ENCODE data around the gene NEIL1.

The NEIL1 gene

GRCh38 chr15:75364881-75365280 lies 18.0 kb downstream of the NEIL1 start:
- WGBS, result 94% methylated on average over 6 of the region's 6 CpGs
- Histone ChIP-seq H2BK120ac (ENCODE audit: low read depth, low read length) (no peak overlapping the region), H3K23ac (ENCODE audit: low read length in 2 of 2) (no peak overlapping the region), H3K36me3 (ENCODE audit: control insufficient read depth in 1 of 2, insufficient read depth in 2 of 2, low read depth in 1 of 2, low read length in 2 of 2) (peaks cover 65 to 68% of the 10 kb centered on the region in 2 experiments), H2AK5ac (ENCODE audit: low read length, severe bottlenecking) (no peak overlapping the region), H2AFZ (ENCODE audit: low read depth, low read length) (no peak overlapping the region), H3K27me3 (ENCODE audit: control insufficient read depth in 1 of 2, insufficient read depth in 1 of 2, low read length in 2 of 2) (no peaks in the 10 kb centered on the region), H2BK15ac (ENCODE audit: low read depth, poor library complexity, severe bottlenecking) (no peak overlapping the region), H3K4me1 (ENCODE audit: control insufficient read depth, insufficient read depth, low read depth, low read length) (peaks cover 15% of the 10 kb centered on the region), H3K14ac (ENCODE audit: low read length in 2 of 2) (no peak overlapping the region), H3K4me2 (ENCODE audit: low read length, poor library complexity, severe bottlenecking) (no peak overlapping the region), H3K9ac (ENCODE audit: low read length) (no peak overlapping the region), H2BK5ac (ENCODE audit: low read depth, low read length, poor library complexity, severe bottlenecking) (no peak overlapping the region), H4K91ac (ENCODE audit: low read length) (no peak overlapping the region), H3K18ac (ENCODE audit: low read depth in 1 of 2, low read length in 2 of 2) (no peak overlapping the region), H3K27ac (ENCODE audit: low read length, poor library complexity, severe bottlenecking) (no peak overlapping the region), H3K4me3 (ENCODE audit: insufficient read depth in 1 of 2, low read depth in 1 of 2, low read length in 2 of 2) (no peak overlapping the region), H3K4ac (ENCODE audit: low read depth in 1 of 2, low read length in 2 of 2) (no peak overlapping the region), H2BK12ac (ENCODE audit: low read length in 2 of 2) (no peak overlapping the region), H4K8ac (ENCODE audit: low read length) (no peak overlapping the region), H3K9me3 (ENCODE audit: control insufficient read depth, low read length) (no peaks in the 10 kb centered on the region), H3K79me1 (replicated peaks; ENCODE audit: low read length, poor library complexity, severe bottlenecking) (peaks cover 39% of the 10 kb centered on the region)
- no peak for DNase-seq

- no peak overlapping the region for H3K23ac ChIP-seq (ENCODE audit: low read length in 2 of 2)
- peaks cover 54 to 65% of the 10 kb centered on the region in 2 experiments for H3K36me3 ChIP-seq (ENCODE audit: control insufficient read depth in 1 of 2, insufficient read depth in 2 of 2, low read depth in 1 of 2, low read length in 2 of 2)
- H4K91ac ChIP-seq (ENCODE audit: low read length), result no peak overlapping the region
- no peak overlapping the region for H2AFZ ChIP-seq (ENCODE audit: low read depth, low read length)
- H3K4me3 ChIP-seq (ENCODE audit: insufficient read depth in 1 of 2, low read depth in 1 of 2, low read length in 2 of 2), result no peak overlapping the region
- no peaks in the 10 kb centered on the region for H3K9me3 ChIP-seq (ENCODE audit: control insufficient read depth, low read length)
- H2BK5ac ChIP-seq (ENCODE audit: low read depth, low read length, poor library complexity, severe bottlenecking), result no peak overlapping the region
- no peak overlapping the region for H3K14ac ChIP-seq (ENCODE audit: low read length in 2 of 2)
- no peak overlapping the region for H3K27ac ChIP-seq (ENCODE audit: low read length, poor library complexity, severe bottlenecking)
- H3K4ac ChIP-seq (ENCODE audit: low read depth in 1 of 2, low read length in 2 of 2), result no peak overlapping the region
- peaks cover 16% of the 10 kb centered on the region for H3K4me1 ChIP-seq (ENCODE audit: control insufficient read depth, insufficient read depth, low read depth, low read length)
- WGBS, result 100% methylated on average over 3 of the region's 3 CpGs
- H3K4me2 ChIP-seq (ENCODE audit: low read length, poor library complexity, severe bottlenecking), result no peak overlapping the region
- H3K79me1 ChIP-seq (replicated peaks; ENCODE audit: low read length, poor library complexity, severe bottlenecking), result peaks cover 40% of the 10 kb centered on the region
- no peak overlapping the region for H2AK5ac ChIP-seq (ENCODE audit: low read length, severe bottlenecking)
- no peak overlapping the region for H2BK15ac ChIP-seq (ENCODE audit: low read depth, poor library complexity, severe bottlenecking)
- H2BK12ac ChIP-seq (ENCODE audit: low read length in 2 of 2), result no peak overlapping the region
- H3K18ac ChIP-seq (ENCODE audit: low read depth in 1 of 2, low read length in 2 of 2), result no peak overlapping the region
- no peaks in the 10 kb centered on the region for H3K27me3 ChIP-seq (ENCODE audit: control insufficient read depth in 1 of 2, insufficient read depth in 1 of 2, low read length in 2 of 2)
- H4K8ac ChIP-seq (ENCODE audit: low read length), result no peak overlapping the region
- DNase-seq, result no peak
- H3K9ac ChIP-seq (ENCODE audit: low read length), result no peak overlapping the region
- H2BK120ac ChIP-seq (ENCODE audit: low read depth, low read length), result no peak overlapping the region
These were observed 19.3 kb downstream of the NEIL1 start for GRCh38 chr15:75366163-75366562.

- peaks cover 54 to 65% of the 10 kb centered on the region in 2 experiments for H3K36me3 ChIP-seq (ENCODE audit: control insufficient read depth in 1 of 2, insufficient read depth in 2 of 2, low read depth in 1 of 2, low read length in 2 of 2)
- H3K4ac ChIP-seq (ENCODE audit: low read depth in 1 of 2, low read length in 2 of 2), result no peak overlapping the region
- H3K4me1 ChIP-seq (ENCODE audit: control insufficient read depth, insufficient read depth, low read depth, low read length), result peaks cover 19% of the 10 kb centered on the region
- no peaks in the 10 kb centered on the region for H3K27me3 ChIP-seq (ENCODE audit: control insufficient read depth in 1 of 2, insufficient read depth in 1 of 2, low read length in 2 of 2)
- H3K18ac ChIP-seq (ENCODE audit: low read depth in 1 of 2, low read length in 2 of 2), result no peak overlapping the region
- no peak overlapping the region for H4K8ac ChIP-seq (ENCODE audit: low read length)
- H4K91ac ChIP-seq (ENCODE audit: low read length), result no peak overlapping the region
- H3K79me1 ChIP-seq (replicated peaks; ENCODE audit: low read length, poor library complexity, severe bottlenecking), result peaks cover 44% of the 10 kb centered on the region
- H3K4me2 ChIP-seq (ENCODE audit: low read length, poor library complexity, severe bottlenecking), result no peak overlapping the region
- H2BK15ac ChIP-seq (ENCODE audit: low read depth, poor library complexity, severe bottlenecking), result no peak overlapping the region
- no peak overlapping the region for H2AFZ ChIP-seq (ENCODE audit: low read depth, low read length)
- no peaks in the 10 kb centered on the region for H3K9me3 ChIP-seq (ENCODE audit: control insufficient read depth, low read length)
- no peak overlapping the region for H2BK12ac ChIP-seq (ENCODE audit: low read length in 2 of 2)
- no peak overlapping the region for H3K23ac ChIP-seq (ENCODE audit: low read length in 2 of 2)
- H3K4me3 ChIP-seq (ENCODE audit: insufficient read depth in 1 of 2, low read depth in 1 of 2, low read length in 2 of 2), result peak overlapping the region in 1 of 2 experiments; percentile 78
- DNase-seq, result no peak
- no peak overlapping the region for H3K14ac ChIP-seq (ENCODE audit: low read length in 2 of 2)
- no peak overlapping the region for H2BK5ac ChIP-seq (ENCODE audit: low read depth, low read length, poor library complexity, severe bottlenecking)
- H3K27ac ChIP-seq (ENCODE audit: low read length, poor library complexity, severe bottlenecking), result no peak overlapping the region
- H2BK120ac ChIP-seq (ENCODE audit: low read depth, low read length), result no peak overlapping the region
- H3K9ac ChIP-seq (ENCODE audit: low read length), result peak overlapping the region; percentile 92
- H2AK5ac ChIP-seq (ENCODE audit: low read length, severe bottlenecking), result no peak overlapping the region
These were observed 20.2 kb downstream of the NEIL1 start for GRCh38 chr15:75367006-75367405.

DNA sequence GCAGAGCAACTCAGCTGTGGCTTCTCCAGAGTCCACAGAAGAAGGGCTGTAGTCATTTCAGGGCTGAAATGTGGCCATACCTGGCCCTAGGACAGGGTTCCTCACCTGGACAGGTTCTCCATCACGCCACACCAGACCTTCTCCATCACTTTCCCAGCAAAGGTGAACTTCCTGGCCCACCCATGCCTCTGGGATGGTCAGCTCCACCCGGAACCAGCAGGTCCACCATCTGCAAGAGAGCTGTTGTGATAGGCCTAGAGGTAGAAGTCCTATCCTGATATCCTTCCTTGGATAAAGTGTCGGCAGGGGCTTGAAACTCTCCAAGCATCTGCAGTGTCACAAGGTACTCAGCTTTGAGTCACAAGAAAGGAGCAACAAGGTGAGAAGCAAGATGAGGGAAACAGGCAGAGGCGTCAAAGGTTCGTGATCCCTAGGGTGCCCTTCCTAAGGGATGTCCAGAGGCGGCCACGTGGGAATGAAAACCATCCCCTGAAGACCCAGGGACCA lies 20.6 kb downstream of the NEIL1 start:
- Histone ChIP-seq H3K4me3 (ENCODE audit: insufficient read depth in 1 of 2, low read depth in 1 of 2, low read length in 2 of 2) (peak overlapping the region in 1 of 2 experiments; percentile 78), H4K91ac (ENCODE audit: low read length) (no peak overlapping the region)

More for the DNA sequence above, 20.6 kb downstream of the NEIL1 start:
- H3K27ac ChIP-seq (ENCODE audit: low read length, poor library complexity, severe bottlenecking), result no peak overlapping the region
- no peak overlapping the region for H2BK12ac ChIP-seq (ENCODE audit: low read length in 2 of 2)
- 48% methylated on average over 7 of the region's 7 CpGs for whole genome bisulfite sequencing
- peaks cover 20% of the 10 kb centered on the region for H3K4me1 ChIP-seq (ENCODE audit: control insufficient read depth, insufficient read depth, low read depth, low read length)
- no peak overlapping the region for H3K23ac ChIP-seq (ENCODE audit: low read length in 2 of 2)
- H3K79me1 ChIP-seq (replicated peaks; ENCODE audit: low read length, poor library complexity, severe bottlenecking), result peaks cover 46% of the 10 kb centered on the region
- H2BK5ac ChIP-seq (ENCODE audit: low read depth, low read length, poor library complexity, severe bottlenecking), result no peak overlapping the region
- no peak overlapping the region for H4K8ac ChIP-seq (ENCODE audit: low read length)
- peaks cover 49 to 65% of the 10 kb centered on the region in 2 experiments for H3K36me3 ChIP-seq (ENCODE audit: control insufficient read depth in 1 of 2, insufficient read depth in 2 of 2, low read depth in 1 of 2, low read length in 2 of 2)
- H2BK120ac ChIP-seq (ENCODE audit: low read depth, low read length), result no peak overlapping the region
- H2AFZ ChIP-seq (ENCODE audit: low read depth, low read length), result no peak overlapping the region
- no peak overlapping the region for H3K18ac ChIP-seq (ENCODE audit: low read depth in 1 of 2, low read length in 2 of 2)
- no peak for DNase-seq
- H3K14ac ChIP-seq (ENCODE audit: low read length in 2 of 2), result no peak overlapping the region
- no peak overlapping the region for H2BK15ac ChIP-seq (ENCODE audit: low read depth, poor library complexity, severe bottlenecking)
- H3K9me3 ChIP-seq (ENCODE audit: control insufficient read depth, low read length), result no peaks in the 10 kb centered on the region
- H2AK5ac ChIP-seq (ENCODE audit: low read length, severe bottlenecking), result peak overlapping the region; percentile 31
- H3K27me3 ChIP-seq (ENCODE audit: control insufficient read depth in 1 of 2, insufficient read depth in 1 of 2, low read length in 2 of 2), result no peaks in the 10 kb centered on the region
- H3K9ac ChIP-seq (ENCODE audit: low read length), result peak overlapping the region; percentile 92
- H3K4me2 ChIP-seq (ENCODE audit: low read length, poor library complexity, severe bottlenecking), result peak overlapping the region; percentile 55
- H3K4ac ChIP-seq (ENCODE audit: low read depth in 1 of 2, low read length in 2 of 2), result no peak overlapping the region
